ENCODE results near the gene BRD1. TPM values are rescaled to one million over a fixed set of nuclear protein-coding genes. Genes with fewer than 3 reads are reported as not detected.

Gene BRD1
- total and polyA plus RNA-seq, 9 of the 15 experiments (the other 6 are each of a cell fraction or from before 2014, with no cell fraction given): 0.42 to 17.6 (median 5.5) TPM

GRCh38 chr22:49797706-49798105, 30.0 kb downstream of the BRD1 start (continued):
- no peak for TF ChIP-seq USF1 (CRISPR knock-in tag; IDR thresholded peaks at IDR 0.05)

GRCh38 chr22:49796596-49797270, 30.9 kb downstream of the BRD1 start:
- Histone ChIP-seq H3K36me3 (ENCODE audit: control insufficient read depth, insufficient read depth, low read length) (peaks cover 72% of the 10 kb centered on the region; the same call in 2 of the 3 replicates), H4K20me1 (replicated peaks; ENCODE audit: control insufficient read depth, insufficient read depth, low read length) (peaks cover 4% of the 10 kb centered on the region; the same call in 1 of the 2 replicates), H2AFZ (ENCODE audit: low read depth, low read length) (no peak overlapping the region), H3K4me2 (ENCODE audit: insufficient read depth, low read length) (no peak overlapping the region), H3K9me3 (replicated peaks; ENCODE audit: control insufficient read depth, insufficient read depth, low read depth, low read length) (no peaks in the 10 kb centered on the region), H3K27me3 (ENCODE audit: control insufficient read depth in 2 of 2, insufficient read depth in 2 of 2, low read length in 2 of 2) (no peaks in the 10 kb centered on the region), H3K4me3 (no peak overlapping the region), H3K9me1 (ENCODE audit: control insufficient read depth, insufficient read depth, low read length) (no peaks in the 10 kb centered on the region), H3K79me2 (ENCODE audit: control insufficient read depth, insufficient read depth, low read length) (peaks cover 11% of the 10 kb centered on the region), H3K27ac (ENCODE audit: extremely low read depth, low read depth, low read length) (no peak overlapping the region), H3K4me1 (replicated peaks in 1 of 2; ENCODE audit: control insufficient read depth in 2 of 2, insufficient read depth in 2 of 2, low read length in 2 of 2) (peaks cover 0 to 15% of the 10 kb centered on the region in 2 experiments; a peak in 1 of 5 replicates), H3K9ac (ENCODE audit: insufficient read depth in 1 of 2, low read depth in 2 of 2, low read length in 2 of 2) (no peak overlapping the region)
- ATAC-seq: no peak
- ChIA-PET POLR2A (no interaction called here), CTCF (ENCODE audit: low intra/inter-chr PET ratio) (no interaction called here)
- DNase-seq (ENCODE audit: extremely low read depth in 1 of 4, low spot score in 3 of 4): no peak
- BruUV-seq (replicated peaks): no TSS peak
- no peak for FAIRE-seq
- intact Hi-C loops (cut with micrococcal nuclease) (no loop called here), in situ Hi-C loops (cut with MboI) (no loop called here)
- TF ChIP-seq ID3 (CRISPR knock-in tag; IDR thresholded peaks at IDR 0.05) (no peak), ID3 (tag; IDR thresholded peaks at IDR 0.05) (no peak), ELF2 (CRISPR knock-in tag; IDR thresholded peaks at IDR 0.05) (no peak), ETV1 (tag; conservative IDR thresholded peaks at IDR 0.05; ENCODE audit: low read depth) (no peak), ZNF354B (CRISPR knock-in tag; IDR thresholded peaks at IDR 0.05) (no peak), TSC22D4 (tag; IDR thresholded peaks at IDR 0.05) (no peak), MBD1 (CRISPR knock-in tag; IDR thresholded peaks at IDR 0.05) (no peak)
- WGBS (ENCODE audit: insufficient coverage, low coverage, missing lambda C conversion rate): 99% methylated on average over 10 of the region's 25 CpGs

Data from K562 (cell line).